K562 (cell line): Measurements from ENCODE around the gene AGBL1. TPM values are rescaled to one million over a fixed set of nuclear protein-coding genes. Genes with fewer than 3 reads are reported as not detected.

Source experiments
- ATAC-seq: fragments of 200-7000 bp; cut with Tn5 transposase; 3 replicates; pipeline ENCODE4 v1.9.1; 2020; ENCODE audit warnings: moderate library complexity
- BruUV-seq: library from RNA; stranded (reverse); fragments of 400-500 nt; replicated peaks from 2 replicates; lab custom pipeline; 2021; lab: Mats Ljungman, UMichigan
- CTCF ChIA-PET: fragments of 300-600 bp; formaldehyde crosslinking; extraction: SDS; loops from one replicate; lab custom pipeline; 2021; ENCODE audit warnings: low intra/inter-chr PET ratio; lab: Yijun Ruan, JAX
- POLR2A ChIA-PET: fragments of 300-600, 350-650 bp; sonication (Branson Sonifier 250); formaldehyde crosslinking; extraction: SDS; loops from one replicate; lab custom pipeline; 2021; ENCODE audit warnings: antibody characterized with exemption, inconsistent platforms; lab: Yijun Ruan, JAX
- DNase-seq, 4 experiments: peaks; one replicate each; pipeline versions ENCODE4 v3.0.0 to v3.0.0-alpha.2; 2011 to 2018; ENCODE audit warnings: low spot score in 3 of 4, mixed read lengths in 3 of 4; ENCODE audit errors: extremely low read depth in 1 of 4
- FAIRE-seq: peaks from 2 replicates; lab custom pipeline; 2011; peaks lifted over from hg19 to GRCh38; lab: Jason Lieb, UNC
- H2AFZ ChIP-seq: 2 replicates; pipeline ENCODE4 v1.6.0; 2011; ENCODE audit warnings: low read depth, low read length, control low read depth, inconsistent platforms
- H3K27ac ChIP-seq: fragments of 200-600 bp; 3 replicates; pipeline ENCODE4 v1.8.0; 2011; ENCODE audit warnings: low read depth, mild to moderate bottlenecking, control low read depth, inconsistent platforms, low read length, moderate library complexity, mixed read lengths; ENCODE audit errors: extremely low read depth
- H3K27me3 ChIP-seq, 2 experiments: fragments of 300-600 bp in 1 of 2; 2 replicates in 1 of 2; 3 replicates in 1 of 2; pipeline versions ENCODE4 v1.6.0 to v1.8.0; 2011; ENCODE audit warnings: inconsistent platforms in 2 of 2, low read length in 2 of 2, mild to moderate bottlenecking in 1 of 2, mixed read lengths in 1 of 2, moderate library complexity in 1 of 2; ENCODE audit not compliant: control insufficient read depth in 2 of 2, insufficient read depth in 2 of 2
- H3K36me3 ChIP-seq: fragments of 300-600 bp; 3 replicates; pipeline ENCODE4 v1.8.0; 2011; ENCODE audit warnings: mild to moderate bottlenecking, low read length, inconsistent platforms; ENCODE audit not compliant: control insufficient read depth, insufficient read depth
- H3K4me1 ChIP-seq, 2 experiments: fragments of 200-600 bp in 1 of 2; replicated peaks in 1 of 2; 2 replicates in 1 of 2; 3 replicates in 1 of 2; pipeline versions ENCODE4 v1.5.1 to v1.8.0; 2011; ENCODE audit warnings: inconsistent platforms in 2 of 2, low read length in 2 of 2, mild to moderate bottlenecking in 1 of 2, mixed read lengths in 1 of 2, moderate library complexity in 1 of 2; ENCODE audit not compliant: control insufficient read depth in 2 of 2, insufficient read depth in 2 of 2
- H3K4me2 ChIP-seq: 2 replicates; pipeline ENCODE4 v1.6.1; 2011; ENCODE audit warnings: low read length, control low read depth, inconsistent platforms, mixed read lengths; ENCODE audit not compliant: insufficient read depth
- H3K4me3 ChIP-seq: fragments of 200-600 bp; sonication (generic), shearing (Covaris generic); 2 replicates; pipeline ENCODE4 v1.5.1; 2016; ENCODE audit warnings: control low read depth, inconsistent platforms
- H3K79me2 ChIP-seq: fragments of 200-600 bp; 3 replicates; pipeline ENCODE4 v1.8.0; 2011; ENCODE audit warnings: low read length, inconsistent platforms; ENCODE audit not compliant: control insufficient read depth, insufficient read depth
- H3K9ac ChIP-seq, 2 experiments: 2 replicates each; pipeline versions ENCODE4 v1.6.0 to v1.6.1; 2011; ENCODE audit warnings: low read depth in 2 of 2, low read length in 2 of 2, control low read depth in 1 of 2, inconsistent platforms in 1 of 2, mild to moderate bottlenecking in 1 of 2, mixed read lengths in 1 of 2; ENCODE audit not compliant: insufficient read depth in 1 of 2
- H3K9me1 ChIP-seq: one replicate; pipeline ENCODE4 v1.6.0; 2011; ENCODE audit warnings: inconsistent platforms, mild to moderate bottlenecking, low read length, moderate library complexity; ENCODE audit not compliant: control insufficient read depth, insufficient read depth
- H3K9me3 ChIP-seq: replicated peaks from 2 replicates; pipeline ENCODE4 v1.5.1; 2011; ENCODE audit warnings: low read depth, low read length, inconsistent platforms; ENCODE audit not compliant: control insufficient read depth, insufficient read depth
- H4K20me1 ChIP-seq: replicated peaks from 2 replicates; pipeline ENCODE4 v1.6.1; 2011; ENCODE audit warnings: low read length, inconsistent platforms, mixed read lengths; ENCODE audit not compliant: control insufficient read depth, insufficient read depth
- CUX1 ChIP-seq: fragments of 200-800 bp; sonication (Bioruptor generic); IDR thresholded peaks from 2 replicates; pipeline ENCODE4 v1.6.1; 2016; ENCODE audit warnings: missing genetic modification characterization, missing compliant biosample characterization
- KDM4B ChIP-seq, 2 experiments: fragments of 450-650 bp in 1 of 2; sonication (generic) in 1 of 2; IDR thresholded peaks; 2 replicates each; pipeline ENCODE4 v1.6.1; 2016 to 2017; ENCODE audit warnings: borderline replicate concordance in 2 of 2, antibody characterized with exemption in 1 of 2, low read depth in 1 of 2, mild to moderate bottlenecking in 1 of 2
- RBM25 ChIP-seq: fragments of 200-400 bp; formaldehyde crosslinking; IDR thresholded peaks from 2 replicates; pipeline ENCODE4 v1.6.1; 2018; ENCODE audit warnings: low read length, low read depth, moderate library complexity; ENCODE audit not compliant: severe bottlenecking
- TBL1XR1 ChIP-seq, 2 experiments: IDR thresholded peaks; 2 replicates each; pipeline ENCODE4 v1.6.1; 2012; ENCODE audit warnings: improper control_type of control experiment in 2 of 2, low read length in 2 of 2, mild to moderate bottlenecking in 1 of 2
- TSHZ1 ChIP-seq: fragments of 250-450 bp; sonication (Bioruptor Pico); IDR thresholded peaks from 2 replicates; pipeline ENCODE4 v1.4.0; 2020; ENCODE audit warnings: mild to moderate bottlenecking, moderate library complexity
- ZNF583 ChIP-seq: fragments of 250-450 bp; sonication (Bioruptor Pico); IDR thresholded peaks from 2 replicates; pipeline ENCODE4 v1.4.0; 2020
- ZNF740 ChIP-seq, 3 experiments: fragments of 200-800 bp in 1 of 3; sonication (Bioruptor generic) in 1 of 3; sonication (generic) in 1 of 3; formaldehyde crosslinking in 1 of 3; IDR thresholded peaks; 2 replicates each; pipeline versions ENCODE4 v1.6.1 to v1.8.0; 2016 to 2022; ENCODE audit warnings: mild to moderate bottlenecking in 2 of 3, missing compliant biosample characterization in 2 of 3, missing genetic modification characterization in 2 of 3, missing genetic modification reagents in 1 of 3
- ZNF764 ChIP-seq: fragments of 250-450 bp; sonication (Bioruptor Pico); IDR thresholded peaks from 2 replicates; pipeline ENCODE4 v1.4.0; 2020; ENCODE audit warnings: low read depth, mild to moderate bottlenecking, moderate library complexity
- WGBS: fragments of 100-300 bp; shearing (Covaris generic); methylation state at CpG from one replicate; pipeline ENCODE4 v1.1.6; 2016; ENCODE audit warnings: low coverage, mixed read lengths; ENCODE audit not compliant: insufficient coverage; ENCODE audit errors: missing lambda C conversion rate; 5-methylcytosine and 5-hydroxymethylcytosine counted together
- in situ Hi-C: fragments of 300-500 bp; cut with MboI; formaldehyde crosslinking; loops from 4 replicates; pipeline ENCODE4 v1.15.0; 2018; ENCODE audit warnings: inconsistent platforms, mixed read lengths
- intact Hi-C: fragments of 100-400 bp; cut with micrococcal nuclease; formaldehyde crosslinking; loops from 2 replicates; pipeline ENCODE4 v1.14.2; 2022
- polyA plus RNA-seq, 8 experiments: library from polyadenylated mRNA; depleted of rRNA in 4 of 8; stranded (reverse) in 5 of 8; unstranded in 3 of 8; fragments of >200 nt; fragmentation: Nextera tagmentation in 2 of 8; fragmentation: Illumina TruSeq in 1 of 8; extraction: Ambion mirVana in 2 of 8; extraction: Trizol in 1 of 8; gene quantifications; 2 replicates each; pipeline versions ENCODE4 v1.2.1 to v1.2.3, GENCODE V29; 2011 to 2014; ENCODE audit warnings: inconsistent platforms in 1 of 8, missing spikeins in 1 of 8
- total RNA-seq, 7 experiments: library from RNA; depleted of rRNA in 6 of 7; stranded (reverse); fragments of >200 nt in 6 of 7; fragmentation: Illumina TruSeq in 2 of 7; extraction: Trizol in 2 of 7; gene quantifications; 2 replicates each; pipeline versions ENCODE4 v1.2.1 to v1.2.3, GENCODE V29; 2011 to 2021; ENCODE audit warnings: low replicate concordance in 1 of 7

AGBL1 gene
- total and polyA plus RNA-seq, 9 of the 15 experiments (the other 6 are each of a cell fraction or from before 2014, with no cell fraction given) = not detected

- TF ChIP-seq CUX1 = no peak
- no peak for TF ChIP-seq TBL1XR1 (IDR thresholded peaks at IDR 0.05; ENCODE audit: low read length in 2 of 2)
Observed at GRCh38 chr15:86653344-86654197, 573.9 kb downstream of the AGBL1 start (continued).

- CTCF ChIA-PET = no interaction called here
- POLR2A ChIA-PET = interaction anchor here (0.6 kb wide), 1 partner anchor 50 kb away, joined by 3 read pairs; no protein-coding TSS in a partner anchor
- DNase-seq (no peak), ATAC-seq (no peak), FAIRE-seq (no peak)
- Histone ChIP-seq H3K79me2 (no peaks in the 10 kb centered on the region), H3K27ac (no peak overlapping the region), H3K27me3 (no peaks in the 10 kb centered on the region), H3K9me1 (no peaks in the 10 kb centered on the region), H3K4me1 (no peaks in the 10 kb centered on the region), H3K4me3 (no peak overlapping the region), H3K9ac (no peak overlapping the region), H3K36me3 (no peaks in the 10 kb centered on the region), H2AFZ (no peak overlapping the region), H3K9me3 (no peaks in the 10 kb centered on the region), H3K4me2 (no peak overlapping the region), H4K20me1 (no peaks in the 10 kb centered on the region)
- intact Hi-C loops = no loop called here
- BruUV-seq = no TSS peak
- in situ Hi-C loops = no loop called here
- 0% methylated on average over 3 of the region's 3 CpGs for WGBS
- TF ChIP-seq RBM25 (no peak), ZNF764 (CRISPR knock-in tag) (no peak), ZNF583 (no peak), ZNF740 (CRISPR knock-in tag; IDR thresholded peaks at IDR 0.05) (no peak), ZNF740 (tag; IDR thresholded peaks at IDR 0.05) (no peak), KDM4B (IDR thresholded peaks at IDR 0.05; ENCODE audit: borderline replicate concordance in 2 of 2, low read depth in 1 of 2) (no peak), TSHZ1 (CRISPR knock-in tag) (no peak)
Observed at GRCh38 chr15:86654501-86654900, 574.8 kb downstream of the AGBL1 start.
